Right renal cortex interstitium (tissue), 3 donors: ENCODE data around the gene CTPS2. TPM values are rescaled to one million over a fixed set of nuclear protein-coding genes. Genes with fewer than 3 reads are reported as not detected.
"Not testable (repeated sequence)": the region's sequence is repeated elsewhere in the genome, so short reads cannot be mapped to it uniquely, and the experiment has no call there.

Experiments used
- DNase-seq, 3 donors: peaks; one replicate each; pipeline ENCODE4 v3.0.0-alpha.2; 2013; ENCODE audit warnings: low read depth in 3 of 3, low spot score in 2 of 3
- polyA plus RNA-seq, 3 donors: library from polyadenylated mRNA; unstranded; fragments of 120-200 nt; gene quantifications; one replicate each; pipeline ENCODE4 v1.2.1, GENCODE V29; 2013; ENCODE audit not compliant: insufficient read length in 3 of 3

The CTPS2 gene
- polyA plus RNA-seq, 3 donors: 35.6 to 40.9 (median 36.2) TPM

GRCh38 chrX:16575388-16575787 is 137.1 kb downstream of the CTPS2 start:
- DNase-seq: not testable (repeated sequence)

GRCh38 chrX:16573781-16574180 is 138.7 kb downstream of the CTPS2 start:
- no peak for DNase-seq

- DNase-seq: no peak
Observed at GRCh38 chrX:16567681-16568080, 144.8 kb downstream of the CTPS2 start.

- no peak for DNase-seq
Observed at GRCh38 chrX:16566571-16566970, 145.9 kb downstream of the CTPS2 start.

- DNase-seq: no peak
Observed at GRCh38 chrX:16560173-16560572, 152.3 kb downstream of the CTPS2 start.

GRCh38 chrX:16559206-16559619 is 153.3 kb downstream of the CTPS2 start:
- no peak for DNase-seq

GRCh38 chrX:16558489-16558888 is 154.0 kb downstream of the CTPS2 start:
- no peak for DNase-seq

- DNase-seq: no peak
Observed at GRCh38 chrX:16552546-16552945, 159.9 kb downstream of the CTPS2 start.

GRCh38 chrX:16547644-16548043 is 164.8 kb downstream of the CTPS2 start:
- no peak for DNase-seq

- DNase-seq: no peak
Observed at GRCh38 chrX:16544969-16545368, 167.5 kb downstream of the CTPS2 start.

Other genes with a start within 250 kb of the CTPS2 start
- gene S100G, start 62.5 kb downstream of the CTPS2 start, polyA plus RNA-seq: not detected
- 10 to 100 TPM; 26.9 to 34.6 (median 32.3) TPM for gene SYAP1, start 6.9 kb upstream of the CTPS2 start, polyA plus RNA-seq
- gene TXLNG, start 73.8 kb upstream of the CTPS2 start, polyA plus RNA-seq: 10 to 100 TPM; 15.7 to 17.1 (median 16.0) TPM
- gene RBBP7, start 157.7 kb upstream of the CTPS2 start, polyA plus RNA-seq: 100 to 1,000 TPM; 226 to 246 (median 245) TPM
- gene REPS2, start 234.0 kb upstream of the CTPS2 start, polyA plus RNA-seq: 10 to 100 TPM; 11.7 to 20.1 (median 18.4) TPM